ENCODE results near the gene ATP2B3. TPM values are rescaled to one million over a fixed set of nuclear protein-coding genes. Genes with fewer than 3 reads are reported as not detected.

The ATP2B3 gene
- total RNA-seq, 4 donors from 2014 or later = 0.09 to 3.5 TPM; not detected in 2

- no peaks in the 10 kb centered on the region for H3K4me1 ChIP-seq
- no peak overlapping the region for H3K27ac ChIP-seq
- H3K36me3 ChIP-seq = no peaks in the 10 kb centered on the region
- H3K27me3 ChIP-seq = no peaks in the 10 kb centered on the region
- intact Hi-C loops (cut with DNase I; ENCODE audit: low total_unique reads) = no loop called here
- no peaks in the 10 kb centered on the region for H3K9me3 ChIP-seq
- no peak for TF ChIP-seq POLR2A (IDR thresholded peaks at IDR 0.05)
- TF ChIP-seq, protein P1, sequence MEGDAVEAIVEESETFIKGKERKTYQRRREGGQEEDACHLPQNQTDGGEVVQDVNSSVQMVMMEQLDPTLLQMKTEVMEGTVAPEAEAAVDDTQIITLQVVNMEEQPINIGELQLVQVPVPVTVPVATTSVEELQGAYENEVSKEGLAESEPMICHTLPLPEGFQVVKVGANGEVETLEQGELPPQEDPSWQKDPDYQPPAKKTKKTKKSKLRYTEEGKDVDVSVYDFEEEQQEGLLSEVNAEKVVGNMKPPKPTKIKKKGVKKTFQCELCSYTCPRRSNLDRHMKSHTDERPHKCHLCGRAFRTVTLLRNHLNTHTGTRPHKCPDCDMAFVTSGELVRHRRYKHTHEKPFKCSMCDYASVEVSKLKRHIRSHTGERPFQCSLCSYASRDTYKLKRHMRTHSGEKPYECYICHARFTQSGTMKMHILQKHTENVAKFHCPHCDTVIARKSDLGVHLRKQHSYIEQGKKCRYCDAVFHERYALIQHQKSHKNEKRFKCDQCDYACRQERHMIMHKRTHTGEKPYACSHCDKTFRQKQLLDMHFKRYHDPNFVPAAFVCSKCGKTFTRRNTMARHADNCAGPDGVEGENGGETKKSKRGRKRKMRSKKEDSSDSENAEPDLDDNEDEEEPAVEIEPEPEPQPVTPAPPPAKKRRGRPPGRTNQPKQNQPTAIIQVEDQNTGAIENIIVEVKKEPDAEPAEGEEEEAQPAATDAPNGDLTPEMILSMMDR (IDR thresholded peaks at IDR 0.05) = no peak
- no peak for DNase-seq
- H3K4me3 ChIP-seq = no peak overlapping the region
Observed at GRCh38 chrX:153592091-153592833, 74.8 kb downstream of the ATP2B3 start.

- DNase-seq = no peak
- Histone ChIP-seq H3K36me3 (no peaks in the 10 kb centered on the region), H3K4me3 (no peak overlapping the region), H3K27ac (no peak overlapping the region), H3K27me3 (no peaks in the 10 kb centered on the region), H3K4me1 (no peaks in the 10 kb centered on the region), H3K9me3 (no peaks in the 10 kb centered on the region)
- intact Hi-C loops (cut with DNase I; ENCODE audit: low total_unique reads) = no loop called here
- TF ChIP-seq, protein P1 (IDR thresholded peaks at IDR 0.05) = no peak
- no peak for TF ChIP-seq POLR2A (IDR thresholded peaks at IDR 0.05)
Observed at GRCh38 chrX:153592966-153593688, 75.7 kb downstream of the ATP2B3 start.

DNA sequence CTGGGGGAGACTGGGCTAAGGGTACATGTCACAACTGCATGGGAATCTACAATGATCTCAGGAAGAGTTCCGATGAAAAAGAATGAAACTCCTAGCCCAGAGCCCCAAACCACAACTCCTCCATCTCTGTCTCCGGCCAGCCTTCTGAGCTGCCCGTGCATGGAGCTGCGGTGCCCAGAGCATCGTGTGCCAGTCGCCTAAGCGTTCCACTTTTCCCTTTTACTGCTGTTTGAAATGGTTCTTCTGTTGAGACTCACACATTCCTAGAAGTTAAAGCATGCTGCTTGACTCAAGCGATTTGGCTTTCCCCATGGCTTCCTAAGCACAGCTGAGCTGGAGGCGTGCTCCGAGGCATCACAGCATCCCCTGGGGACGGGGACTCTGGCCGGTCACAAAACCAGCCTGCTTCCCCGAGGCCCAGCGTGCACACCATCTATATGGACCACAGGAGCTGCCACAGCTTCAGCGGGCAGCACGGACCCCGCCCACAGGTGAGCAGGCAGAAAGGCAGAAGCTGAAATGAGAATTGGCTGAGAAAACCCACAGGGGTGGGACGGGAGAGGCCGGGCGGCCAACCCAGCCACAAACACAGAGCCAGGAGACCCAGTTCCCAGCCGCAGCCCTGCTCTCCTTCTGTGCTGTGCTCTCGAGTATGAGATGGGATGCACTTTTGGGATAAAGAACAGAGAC, 76.5 kb downstream of the ATP2B3 start:
- no peaks in the 10 kb centered on the region for H3K27me3 ChIP-seq
- no peak for DNase-seq
- H3K4me3 ChIP-seq = no peak overlapping the region
- TF ChIP-seq, protein P1 (IDR thresholded peaks at IDR 0.05) = no peak
- no peak for TF ChIP-seq POLR2A (IDR thresholded peaks at IDR 0.05)
- H3K27ac ChIP-seq = no peak overlapping the region
- no peaks in the 10 kb centered on the region for H3K36me3 ChIP-seq
- intact Hi-C loops (cut with DNase I; ENCODE audit: low total_unique reads) = no loop called here
- no peaks in the 10 kb centered on the region for H3K4me1 ChIP-seq
- no peaks in the 10 kb centered on the region for H3K9me3 ChIP-seq

DNA sequence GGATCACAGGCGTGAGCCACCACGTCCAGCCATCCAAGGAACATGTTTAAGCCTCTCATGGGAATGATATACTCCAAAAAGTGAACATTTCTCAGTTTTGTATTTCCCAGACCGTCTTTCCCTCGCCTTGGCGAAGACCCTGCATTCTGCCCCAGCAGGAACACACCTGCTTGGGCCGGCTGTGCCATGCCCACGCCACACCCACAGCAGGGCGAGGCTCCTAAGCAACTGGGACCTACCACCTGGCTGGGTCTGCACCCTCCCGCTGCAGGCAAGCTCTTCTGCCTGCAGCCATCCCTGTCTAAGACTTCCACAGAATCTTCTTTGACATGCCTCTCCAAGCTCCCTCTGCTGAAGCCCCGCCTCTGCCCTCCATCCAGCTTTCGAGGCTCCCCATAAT, 77.9 kb downstream of the ATP2B3 start:
- H3K9me3 ChIP-seq = no peaks in the 10 kb centered on the region
- H3K4me3 ChIP-seq = no peak overlapping the region
- no peak for TF ChIP-seq POLR2A (IDR thresholded peaks at IDR 0.05)
- TF ChIP-seq, protein P1 (IDR thresholded peaks at IDR 0.05) = no peak
- no peaks in the 10 kb centered on the region for H3K4me1 ChIP-seq
- H3K27me3 ChIP-seq = no peaks in the 10 kb centered on the region
- intact Hi-C loops (cut with DNase I; ENCODE audit: low total_unique reads) = no loop called here
- no peak overlapping the region for H3K27ac ChIP-seq
- no peaks in the 10 kb centered on the region for H3K36me3 ChIP-seq
- no peak for DNase-seq
